ENCODE data around the gene UNC13D. TPM values are rescaled to one million over a fixed set of nuclear protein-coding genes. Genes with fewer than 3 reads are reported as not detected.

The UNC13D gene
- polyA plus RNA-seq, 1 donor: 3.7 TPM

DNA sequence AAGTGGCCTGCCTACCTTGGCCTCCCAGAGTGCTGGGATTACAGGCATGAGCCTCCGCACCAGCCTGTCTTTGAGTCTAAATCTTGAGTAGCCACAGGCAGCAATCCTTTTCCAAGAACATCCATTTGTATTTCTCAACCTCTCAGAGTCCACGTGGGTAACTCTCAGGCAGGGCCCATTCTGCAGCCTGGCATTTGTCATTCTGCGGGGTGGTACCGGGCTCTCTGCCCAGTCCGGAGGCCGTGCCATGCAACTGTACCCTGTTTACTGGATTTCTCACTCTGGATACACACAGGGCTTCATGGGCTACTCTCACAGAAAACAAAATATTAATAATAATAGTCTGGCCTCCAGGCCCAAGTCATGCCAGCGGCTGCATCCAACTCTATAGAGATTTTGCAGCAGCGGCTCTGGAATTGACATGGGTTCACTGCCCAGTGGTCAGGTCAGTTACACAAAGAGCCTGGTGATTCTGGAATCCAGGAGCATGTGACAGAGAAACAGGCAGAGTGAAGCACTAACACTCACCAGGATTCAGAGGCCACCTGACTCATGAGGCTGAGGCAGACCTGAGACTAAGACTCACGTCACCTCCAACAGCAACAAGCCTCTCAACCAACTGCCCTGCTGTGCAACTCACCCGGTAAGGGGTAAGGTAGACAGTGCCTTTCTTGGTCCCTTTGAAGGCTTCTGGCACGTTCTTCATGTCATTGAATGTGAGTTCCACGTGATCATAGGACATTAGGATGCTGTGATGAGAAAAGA is 6.9 kb upstream of the UNC13D start:
- no peak for DNase-seq (ENCODE audit: low read depth)

DNA sequence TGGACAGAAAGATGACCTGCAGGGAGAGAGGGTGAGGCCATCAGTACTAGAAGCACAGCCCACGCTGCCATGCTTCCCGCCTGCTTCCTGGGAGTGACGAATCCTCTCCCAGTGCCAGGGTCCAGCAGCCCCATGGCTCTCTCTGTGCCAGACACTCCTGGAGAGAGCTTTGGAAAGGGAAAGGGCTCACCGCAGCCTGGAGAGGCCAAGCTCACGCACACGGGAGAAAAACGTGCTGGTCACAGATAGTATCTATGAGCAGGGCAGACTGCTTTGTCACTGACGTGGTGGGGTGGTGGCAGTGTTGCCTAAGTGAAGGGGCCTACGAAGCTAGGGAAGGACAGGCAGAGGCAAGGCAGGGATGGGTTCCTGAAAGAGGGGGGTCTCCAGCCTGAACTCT is 5.5 kb upstream of the UNC13D start:
- no peak for DNase-seq (ENCODE audit: low read depth)

DNA sequence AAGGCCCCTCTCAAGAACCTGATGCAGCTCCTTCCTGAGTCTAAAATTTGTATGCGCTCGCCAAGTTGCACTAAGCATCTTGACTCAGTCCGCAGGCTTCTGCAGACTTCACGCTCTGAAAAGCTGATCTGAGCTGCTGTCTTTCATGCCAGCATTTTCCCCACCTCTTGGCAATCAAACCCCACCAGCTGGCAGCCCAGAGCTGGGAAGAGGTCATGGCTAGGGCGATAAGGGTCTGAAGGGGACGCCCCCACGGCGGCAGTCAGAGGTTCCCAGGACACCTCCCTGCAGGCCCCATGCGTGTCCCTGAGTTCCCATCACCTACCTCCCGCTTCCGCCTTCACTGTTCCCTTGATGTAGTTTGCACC is 5.1 kb upstream of the UNC13D start:
- no peak for DNase-seq (ENCODE audit: low read depth)

DNA sequence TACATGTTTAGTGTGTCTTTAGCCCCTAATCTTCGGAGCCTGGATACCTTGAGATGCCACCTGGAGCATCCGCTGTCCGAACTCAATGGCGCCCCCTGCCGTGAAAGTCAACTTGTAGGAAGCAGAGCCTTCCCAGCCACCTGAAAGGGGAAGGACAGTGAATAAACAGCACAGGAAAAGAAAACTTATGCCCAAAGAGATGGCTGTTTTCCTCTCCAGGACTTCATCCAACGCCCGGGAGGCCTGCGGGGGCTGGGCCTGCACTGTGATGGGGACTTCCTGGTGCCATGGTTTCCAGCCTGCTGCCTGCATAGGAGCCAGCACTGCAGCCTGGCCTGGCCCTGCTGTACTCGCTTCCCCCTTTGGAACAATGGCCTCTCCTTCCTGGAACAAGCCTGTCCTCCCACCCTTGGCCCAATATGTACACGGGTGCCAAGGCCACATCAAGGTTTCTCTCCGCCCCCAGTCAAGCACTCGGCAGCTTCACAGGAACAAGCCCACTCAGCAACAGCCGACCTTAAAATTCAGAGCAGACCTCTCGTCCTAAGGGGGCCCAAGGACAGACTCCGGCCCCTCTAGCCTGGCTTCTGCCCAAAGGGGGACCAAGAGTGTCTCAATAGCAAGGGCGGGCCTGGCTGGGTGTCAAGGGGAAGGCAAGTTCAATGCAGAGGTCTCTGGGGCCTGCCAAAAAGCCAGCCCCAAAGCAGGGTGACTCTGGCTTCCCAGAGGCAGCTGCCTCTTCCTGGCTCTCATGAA is 4.5 kb upstream of the UNC13D start:
- DNase-seq (ENCODE audit: low read depth): no peak

DNA sequence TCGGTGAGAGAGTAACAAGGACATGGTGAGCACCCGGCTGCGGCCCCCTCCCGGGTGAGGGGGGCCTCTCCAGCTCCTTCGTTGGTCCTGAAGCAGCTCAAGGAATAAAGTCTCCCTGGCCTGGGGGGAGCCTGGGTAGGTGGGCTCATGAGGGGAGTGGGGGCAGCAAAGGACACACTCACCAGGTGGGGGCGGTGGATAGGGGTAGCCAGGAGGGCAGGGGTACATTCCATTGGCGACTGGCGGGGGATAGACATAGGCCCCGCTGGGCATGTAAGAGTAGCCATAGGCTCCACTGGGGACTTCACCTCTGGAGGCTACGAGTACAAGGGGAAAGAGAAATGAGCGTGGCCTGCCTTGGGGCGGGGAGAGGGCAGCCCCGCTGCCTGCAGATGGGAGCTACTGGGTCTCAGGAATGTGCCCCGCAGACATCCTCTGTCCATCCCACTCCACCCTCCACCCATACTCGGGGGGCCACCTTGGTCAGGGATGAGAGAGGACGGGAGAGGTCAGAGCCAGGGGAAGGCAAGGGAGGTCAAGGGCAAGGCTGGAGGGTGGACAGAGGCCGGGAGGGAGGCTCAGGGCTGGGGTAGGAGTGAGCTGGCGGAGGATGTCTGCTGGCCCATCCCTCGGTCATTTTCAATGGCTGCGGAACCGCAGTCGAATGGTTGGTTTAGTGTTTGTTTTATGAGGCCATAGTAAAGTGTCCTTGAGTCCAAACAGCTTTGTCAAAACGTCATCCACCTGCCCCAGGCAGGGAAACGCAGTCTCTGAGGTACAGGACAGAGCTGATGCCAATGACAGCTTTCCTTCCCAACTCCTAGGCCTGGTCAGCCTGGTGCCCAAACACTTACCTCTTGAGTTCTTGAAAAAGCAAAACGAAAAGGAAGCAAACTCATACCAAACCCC is 3.7 kb upstream of the UNC13D start:
- no peak for DNase-seq (ENCODE audit: low read depth)

DNA sequence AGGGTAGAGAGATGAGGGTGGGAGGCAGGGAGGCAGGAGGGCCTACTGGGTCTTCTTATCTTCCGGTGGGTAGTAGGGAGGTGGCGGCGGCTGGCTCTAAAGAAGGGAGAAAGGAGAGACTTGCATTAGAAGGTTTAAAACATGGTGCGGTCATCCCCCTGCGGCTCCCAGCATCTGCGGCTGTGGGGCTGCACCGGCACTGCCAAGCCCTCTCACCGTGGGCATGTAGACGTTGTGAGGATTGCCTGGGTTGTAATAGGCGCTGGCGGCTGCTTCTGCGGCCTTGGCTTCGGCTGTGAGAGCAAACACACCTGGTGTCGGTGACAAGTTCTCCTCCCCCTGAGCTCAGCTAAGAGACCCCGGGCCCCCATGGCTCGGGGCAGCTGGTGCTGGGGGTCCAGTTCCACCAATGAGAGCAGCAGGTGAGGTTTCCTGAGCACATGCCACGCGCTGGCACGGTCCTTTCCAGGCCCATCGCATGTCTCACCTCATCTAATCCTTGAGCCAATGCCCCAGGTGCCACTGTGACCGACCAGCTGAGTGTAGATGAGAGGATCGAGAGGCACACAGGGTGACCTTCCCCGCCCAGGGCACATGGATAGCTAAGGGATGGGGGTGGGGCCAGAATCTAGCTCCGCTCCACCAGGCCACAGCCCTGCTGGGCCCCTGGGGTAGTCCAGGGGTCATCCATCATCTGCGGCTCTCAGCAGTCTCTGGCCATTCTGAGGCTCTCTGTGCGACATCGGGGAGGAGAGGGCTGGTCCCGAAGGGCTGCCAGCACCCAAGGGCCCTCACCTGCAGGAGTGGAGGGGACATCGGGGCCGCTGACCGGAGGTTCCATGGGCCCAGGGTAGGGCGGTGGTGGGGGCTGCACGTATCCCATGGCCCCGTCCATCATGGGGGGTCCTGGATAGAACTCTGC is 2.7 kb upstream of the UNC13D start:
- no peak for DNase-seq (ENCODE audit: low read depth)

DNA sequence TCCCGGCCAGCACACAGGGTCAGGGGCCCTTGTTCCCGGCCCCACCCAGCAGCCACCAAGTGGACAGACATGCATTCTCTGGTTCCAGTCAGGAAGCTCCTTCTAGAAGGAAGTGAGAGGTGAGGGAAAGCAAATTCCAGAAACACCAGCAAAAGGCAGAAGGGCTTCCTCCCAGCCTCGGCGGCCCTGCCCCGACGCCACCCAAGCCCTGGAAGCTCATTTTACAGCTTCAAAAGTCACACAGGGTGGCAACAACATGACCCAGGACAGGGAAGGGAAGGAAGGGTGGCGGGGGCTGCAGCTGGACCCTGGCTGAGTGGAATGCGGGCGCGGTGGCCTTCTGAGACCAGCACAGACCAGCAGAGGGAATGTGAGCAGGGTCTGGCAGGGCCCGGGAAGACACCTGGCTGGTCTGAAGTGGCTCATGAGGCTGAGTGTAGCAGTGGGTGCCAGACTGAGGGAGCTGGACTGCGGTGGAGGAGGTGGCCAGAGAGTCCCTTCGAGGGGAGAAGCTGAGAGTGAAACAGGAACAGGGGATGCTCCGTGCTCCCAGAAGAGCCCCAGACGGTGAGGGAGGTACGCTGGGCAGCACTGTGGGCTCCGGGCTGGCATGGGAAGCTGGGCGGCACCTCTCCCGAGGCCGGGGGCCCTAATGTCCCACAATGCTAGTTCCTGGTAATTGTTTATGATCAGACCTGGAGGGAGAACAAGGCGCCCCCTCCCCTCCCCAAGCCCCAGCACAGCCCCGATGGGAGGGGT is 1.9 kb upstream of the UNC13D start:
- DNase-seq (ENCODE audit: low read depth): no peak

DNA sequence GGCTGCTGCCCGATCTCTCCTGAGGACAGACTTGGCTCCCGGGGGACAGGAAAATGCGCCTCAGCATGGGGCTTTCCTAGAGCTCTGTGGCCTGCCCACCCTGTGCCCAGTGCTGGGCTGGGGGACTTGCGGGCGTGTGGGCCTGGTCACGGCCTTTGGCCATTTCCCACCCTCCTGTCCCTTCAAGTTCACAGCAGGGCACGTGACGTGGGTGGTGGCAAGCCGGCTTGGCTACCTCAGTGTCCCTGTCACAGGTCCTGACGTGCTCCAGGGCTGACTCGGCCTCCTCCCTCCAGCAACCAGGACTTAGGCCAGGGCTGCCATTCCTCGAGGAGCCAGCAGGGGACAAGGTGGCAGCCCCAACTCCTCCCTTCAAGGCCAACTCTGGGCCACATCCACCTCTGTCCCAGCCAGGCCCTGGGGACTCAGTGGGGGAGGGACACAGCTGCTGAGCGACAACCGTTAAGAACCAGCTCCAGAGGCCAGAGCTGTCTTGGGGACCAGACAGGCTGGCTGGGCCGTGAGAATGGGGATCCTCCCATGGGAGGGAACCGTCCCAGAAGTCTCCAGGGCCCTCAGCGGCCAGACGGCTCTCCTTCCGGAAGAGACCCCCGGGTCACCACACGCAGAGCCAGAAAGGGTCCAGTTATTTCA is 981 bp upstream of the UNC13D start:
- no peak for DNase-seq (ENCODE audit: low read depth)

DNA sequence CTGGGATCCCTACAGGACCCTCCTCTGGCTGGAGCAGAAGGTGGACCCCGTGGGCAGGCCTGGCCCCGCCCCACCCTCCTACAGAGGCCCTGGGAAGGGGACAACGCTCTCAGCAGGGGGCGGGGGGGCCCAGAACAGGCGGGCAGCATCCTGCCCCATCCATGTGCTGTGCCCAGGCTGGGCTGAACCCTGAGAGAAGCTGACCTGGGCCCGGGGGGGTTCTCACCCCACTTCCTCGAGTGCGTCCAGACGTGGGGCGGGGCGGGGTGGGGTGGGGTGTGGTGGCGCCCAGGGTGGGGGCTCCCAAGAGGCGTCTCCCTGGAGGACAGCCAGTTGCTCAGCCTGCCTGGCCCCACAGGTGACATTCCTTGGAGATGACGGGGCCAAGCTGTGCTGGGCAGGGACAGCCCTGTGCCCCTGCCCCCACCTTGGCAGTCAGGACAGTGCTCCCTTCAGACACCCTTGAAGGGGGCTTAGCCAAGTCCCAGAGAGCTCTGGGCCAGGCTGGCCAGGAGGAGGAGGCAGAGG is 390 bp upstream of the UNC13D start:
- DNase-seq (ENCODE audit: low read depth): no peak

DNA sequence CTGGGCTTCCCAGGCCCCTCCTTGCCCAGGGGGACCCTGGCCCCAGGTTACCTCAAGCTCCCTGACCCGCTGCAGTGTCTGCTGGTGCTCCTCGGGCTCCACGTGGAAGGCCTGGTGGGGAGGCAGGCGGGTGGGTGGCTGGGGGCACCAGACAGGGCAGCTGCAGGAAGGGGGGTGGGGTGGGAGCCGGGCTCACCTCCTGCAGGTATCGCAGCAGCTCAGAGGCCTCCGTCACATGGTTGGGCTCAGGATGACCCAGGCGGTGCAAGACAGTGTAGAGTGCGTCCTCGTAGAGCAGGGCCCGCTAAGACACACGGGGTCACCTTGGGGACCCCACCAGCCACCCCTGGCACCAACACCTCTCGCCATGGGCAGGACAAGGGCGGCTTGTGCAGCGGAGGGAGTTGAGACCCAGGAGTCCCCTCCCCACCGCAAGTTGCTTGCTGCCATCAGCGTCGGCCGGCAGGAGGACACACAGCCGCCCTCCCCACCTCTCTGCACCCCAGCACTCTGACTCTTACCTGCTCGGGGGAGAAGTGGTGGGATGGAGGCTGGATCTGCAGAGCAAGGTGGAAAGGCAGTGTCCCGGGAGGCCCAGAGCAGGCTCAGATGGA is 1.1 kb downstream of the UNC13D start:
- DNase-seq (ENCODE audit: low read depth): no peak

DNA sequence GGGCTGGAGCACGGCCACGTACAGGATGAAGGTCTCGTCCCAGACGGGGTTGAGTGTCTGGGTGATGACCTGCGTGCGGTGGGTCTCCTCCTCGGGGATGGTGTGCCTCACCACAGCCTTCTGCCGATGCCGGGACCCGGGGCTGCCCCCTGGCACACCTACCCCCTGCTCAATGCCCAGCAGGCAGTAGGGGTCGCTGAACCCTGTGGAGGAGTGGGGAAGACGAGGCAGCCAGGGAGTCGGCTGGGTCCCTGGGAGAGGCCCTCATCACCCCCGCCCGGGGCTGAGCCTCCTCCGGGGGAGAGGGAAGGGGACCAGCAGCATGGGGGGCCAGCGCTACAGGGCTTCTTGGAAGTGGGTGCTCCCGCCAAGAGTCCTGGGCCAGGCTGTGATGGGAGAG is 1.8 kb downstream of the UNC13D start:
- DNase-seq (ENCODE audit: low read depth): no peak

DNA sequence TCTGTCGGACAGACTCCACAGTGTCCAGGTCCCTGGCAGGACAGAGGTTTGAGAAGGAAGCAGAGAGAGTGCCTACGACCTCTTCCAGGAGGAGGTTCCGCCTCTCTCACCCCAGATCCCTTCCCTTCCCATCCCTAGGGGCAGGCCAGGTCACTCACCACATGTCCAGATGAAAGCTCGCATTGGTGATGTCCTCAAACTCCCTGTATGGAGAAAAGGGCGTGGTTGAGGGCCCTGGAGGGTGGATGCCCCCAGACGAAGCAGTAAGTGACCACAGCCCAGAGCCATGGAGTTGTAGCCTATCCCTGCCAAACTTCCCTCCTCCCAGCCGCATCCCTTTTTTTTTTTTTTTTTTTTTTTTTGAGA is 3.4 kb downstream of the UNC13D start:
- DNase-seq (ENCODE audit: low read depth): no peak

DNA sequence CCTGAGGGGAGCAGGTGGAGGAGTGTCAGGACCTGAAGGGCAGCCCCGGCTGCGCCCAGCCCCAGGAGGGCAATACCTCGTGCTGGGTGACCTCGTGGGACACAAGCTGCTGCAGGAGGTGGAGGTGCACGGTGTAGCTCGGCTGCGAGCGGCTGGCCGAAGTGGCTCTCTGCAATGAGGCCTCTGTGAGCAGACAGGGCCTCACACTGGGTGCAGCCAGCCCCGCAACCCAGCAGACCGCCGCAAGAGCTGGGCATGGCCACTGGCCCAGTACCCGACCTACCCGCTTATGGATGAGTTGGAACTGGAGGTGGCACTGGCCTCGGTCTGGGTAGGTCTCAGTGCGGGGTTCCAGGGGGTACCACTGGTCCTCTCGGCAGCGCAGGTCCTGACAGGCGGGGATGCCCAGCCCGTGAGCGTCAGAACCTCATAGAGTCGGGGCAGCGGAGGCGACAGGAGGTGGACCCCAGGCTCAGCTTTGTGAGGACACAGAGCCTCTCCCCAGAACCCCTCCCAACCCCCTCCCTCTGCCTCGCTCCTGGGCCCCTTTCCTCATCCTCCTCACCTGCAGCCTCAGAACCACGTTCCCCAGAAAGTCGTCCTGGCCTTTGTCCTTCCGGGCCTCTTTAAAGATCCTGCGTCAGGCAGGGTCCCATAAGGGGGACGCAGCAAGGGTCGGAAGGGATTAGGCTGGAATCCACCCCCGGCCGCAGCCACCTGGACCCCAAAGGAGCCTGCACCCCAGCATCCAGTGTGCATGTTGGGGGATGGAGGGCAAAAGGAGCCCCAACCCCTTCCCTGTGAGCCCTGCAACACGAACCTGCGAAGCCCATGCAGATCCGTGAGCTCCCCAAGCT is 4.0 kb downstream of the UNC13D start:
- DNase-seq (ENCODE audit: low read depth): no peak

DNA sequence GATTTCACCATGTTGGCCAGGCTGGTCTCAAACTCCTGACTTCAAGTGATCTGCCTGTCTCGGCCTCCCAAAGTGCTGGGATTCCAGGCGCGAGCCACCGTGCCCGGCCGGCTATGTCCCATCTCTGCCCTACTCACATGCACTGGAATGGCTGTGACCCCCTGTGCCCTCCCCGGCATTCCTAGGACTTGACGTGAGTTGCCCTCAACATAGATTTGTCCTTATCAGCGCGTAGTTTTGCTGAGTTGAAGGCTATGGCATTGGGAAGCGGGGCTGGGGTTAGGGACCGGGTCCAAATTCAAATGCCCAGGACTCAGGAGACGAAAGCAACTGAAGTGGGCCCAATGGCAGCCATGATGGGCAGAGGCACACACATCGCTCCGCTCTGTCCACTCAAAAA is 5.8 kb downstream of the UNC13D start:
- DNase-seq (ENCODE audit: low read depth): no peak

DNA sequence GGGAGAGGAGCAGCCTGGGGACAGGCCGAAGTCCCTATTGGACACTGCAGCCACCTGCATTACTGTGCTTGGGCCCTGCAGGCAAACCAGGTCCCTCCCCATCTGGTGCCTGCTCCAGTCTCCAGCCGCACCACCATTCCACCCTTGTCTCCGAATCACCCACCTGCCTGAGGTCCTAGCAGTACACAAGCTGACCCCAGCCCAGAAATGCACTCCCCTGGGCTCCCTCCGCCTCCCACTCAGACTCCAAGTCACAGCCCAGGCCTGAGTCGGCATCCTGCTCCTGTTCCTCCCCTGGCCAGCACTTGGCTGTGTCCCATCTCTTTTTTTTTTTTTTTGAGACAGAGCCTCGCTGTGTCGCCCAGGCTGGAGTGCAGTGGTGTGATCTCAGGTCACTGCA is 6.3 kb downstream of the UNC13D start:
- DNase-seq (ENCODE audit: low read depth): no peak

DNA sequence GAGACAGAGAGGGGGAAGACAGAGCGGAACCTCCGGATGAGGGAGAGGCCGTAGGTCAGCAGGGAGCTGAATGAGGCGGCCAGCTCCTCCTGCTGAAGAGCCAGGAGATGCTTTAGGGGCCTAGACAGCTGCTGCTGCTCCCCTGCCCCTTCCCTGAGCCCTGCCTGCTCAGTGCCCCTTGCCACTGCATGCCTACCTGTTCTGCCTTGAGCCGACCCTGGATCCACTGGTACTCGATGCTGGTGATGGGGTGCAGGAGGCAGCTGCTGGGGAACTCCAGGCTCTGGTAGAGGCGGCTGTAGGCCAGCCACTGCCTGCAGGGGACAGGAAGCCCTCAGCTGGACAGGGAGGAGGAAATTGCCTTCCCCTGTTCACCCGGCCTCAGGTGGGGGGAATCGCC is 7.6 kb downstream of the UNC13D start:
- no peak for DNase-seq (ENCODE audit: low read depth)

DNA sequence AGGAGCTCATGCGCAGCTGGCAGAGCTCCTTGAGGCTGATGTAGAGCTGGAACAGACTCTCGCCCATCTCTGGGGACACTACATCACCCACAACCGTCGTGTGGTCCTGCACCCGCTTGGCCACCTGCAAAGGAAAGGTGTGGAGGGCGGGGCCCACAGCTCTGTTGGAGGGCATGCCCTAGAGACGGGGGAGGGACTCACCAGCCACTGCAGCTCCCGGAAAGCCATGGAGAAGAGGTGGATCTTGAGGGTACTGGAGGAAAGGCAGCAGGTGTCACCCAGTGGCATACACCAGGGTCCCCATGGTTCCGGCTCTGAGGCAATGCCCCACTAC is 8.6 kb downstream of the UNC13D start:
- no peak for DNase-seq (ENCODE audit: low read depth)

DNA sequence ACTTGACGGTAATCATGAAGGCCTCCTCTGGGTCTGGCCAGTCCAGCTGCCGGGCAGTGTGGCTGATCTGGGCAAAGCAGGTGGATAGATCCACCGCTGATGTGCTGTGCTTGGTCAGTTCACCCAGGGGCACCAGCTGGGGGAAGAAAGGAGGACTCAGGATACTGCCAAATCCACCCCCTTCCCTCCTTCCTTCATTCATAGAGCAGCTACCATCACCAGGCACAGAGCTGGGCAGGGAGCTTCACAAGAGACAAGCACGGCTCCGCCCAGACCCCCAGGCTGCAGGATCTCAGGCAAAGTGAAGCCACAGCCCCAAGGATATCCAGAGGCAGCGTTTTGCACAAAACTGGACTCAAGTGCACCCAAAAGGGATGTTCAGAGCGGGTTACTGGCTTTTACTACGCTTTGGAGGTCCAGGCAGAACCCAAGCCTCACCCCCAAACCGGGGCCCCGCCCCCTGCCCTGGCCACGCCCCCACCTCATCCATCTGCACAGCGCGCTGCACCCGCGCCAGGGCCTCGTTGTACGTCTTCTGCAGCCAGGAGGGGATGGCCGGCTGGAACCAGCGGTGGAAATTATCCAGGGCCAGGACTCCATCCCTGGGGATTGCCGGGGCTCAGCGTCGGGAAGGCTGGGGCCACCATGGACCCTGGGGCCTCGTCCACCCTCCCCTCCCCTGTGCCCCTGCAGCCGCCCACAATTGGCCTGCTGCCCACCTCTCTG is 9.1 kb downstream of the UNC13D start:
- DNase-seq (ENCODE audit: low read depth): no peak
